GM18505 (cell line): ENCODE measurements around the gene PMVK.

ENCODE experiments used
- ATAC-seq: cut with Tn5 transposase; IDR thresholded peaks from one replicate; pipeline ENCODE4 v1.9.1; 2021; ENCODE audit not compliant: unreplicated experiment
- POLR2A ChIP-seq: IDR thresholded peaks from 4 replicates; pipeline ENCODE4 v1.6.1; 2011; ENCODE audit warnings: borderline replicate concordance; ENCODE audit not compliant: insufficient read depth, insufficient read length; ENCODE audit errors: extremely low read depth

Gene PMVK

DNA sequence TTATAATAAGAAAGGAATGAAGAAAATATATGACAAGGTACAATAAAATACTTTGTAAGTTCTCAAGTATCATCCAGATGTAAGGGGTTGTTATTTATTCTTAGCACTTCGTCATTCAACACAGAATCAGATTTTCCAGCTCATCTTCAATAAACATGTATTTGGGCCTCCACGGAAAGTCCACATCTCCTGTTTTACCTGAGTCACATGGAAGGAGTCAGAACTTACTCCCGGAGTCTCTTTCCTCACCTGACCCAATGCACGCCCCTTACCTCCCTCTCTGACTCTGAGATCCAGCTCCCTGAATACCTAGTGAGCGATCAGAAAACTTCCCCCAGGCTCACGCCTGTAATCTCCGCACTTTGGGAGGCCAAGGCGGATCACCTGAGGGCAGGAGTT lies 1.5 kb upstream of the PMVK start:
- ATAC-seq, result no peak
- TF ChIP-seq POLR2A, result no peak

DNA sequence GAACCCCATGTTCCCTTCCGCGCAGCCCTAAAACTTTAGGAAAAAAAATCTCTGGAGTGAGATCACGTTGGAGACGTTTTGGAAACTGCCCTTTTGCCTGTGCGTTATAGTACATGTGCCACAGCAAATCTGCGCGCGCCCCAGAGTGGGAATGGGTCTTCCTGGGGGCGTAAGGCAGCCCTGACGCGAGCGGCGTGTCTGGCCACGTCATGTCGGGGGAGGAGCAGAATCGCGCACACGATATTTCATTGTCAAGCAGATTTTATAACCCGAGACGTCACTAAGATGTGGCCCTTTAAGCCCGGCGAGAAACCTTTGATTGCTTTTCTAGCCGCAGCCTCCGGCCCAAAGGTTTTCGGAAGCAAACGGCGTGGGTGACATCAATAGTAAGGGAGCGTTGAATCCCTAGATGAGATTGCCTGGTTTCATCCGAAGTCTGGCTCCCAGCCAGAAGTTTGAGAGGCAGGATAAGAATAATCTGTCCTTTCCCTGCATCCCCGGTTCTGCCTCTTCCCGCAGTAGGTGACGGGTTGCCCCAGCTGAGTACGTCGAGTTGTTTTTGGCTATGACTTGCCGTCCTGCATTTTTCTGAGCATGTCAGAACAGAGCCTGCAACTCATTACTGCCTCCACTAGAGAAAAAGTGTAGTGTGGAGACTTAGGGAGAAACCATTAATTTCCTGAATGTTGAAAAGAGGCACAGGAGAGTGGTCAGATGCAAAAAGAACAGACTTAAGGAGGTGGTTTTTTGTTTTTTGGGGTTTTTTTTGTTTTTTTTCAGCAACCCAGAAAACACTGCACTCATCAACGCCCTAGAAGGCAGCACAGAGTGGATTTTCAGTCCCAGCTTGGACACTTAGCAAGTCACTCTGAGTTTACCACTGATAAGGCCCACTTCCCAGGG lies 817 bp upstream of the PMVK start:
- ATAC-seq, result peak; percentile 58
- no peak for TF ChIP-seq POLR2A

DNA sequence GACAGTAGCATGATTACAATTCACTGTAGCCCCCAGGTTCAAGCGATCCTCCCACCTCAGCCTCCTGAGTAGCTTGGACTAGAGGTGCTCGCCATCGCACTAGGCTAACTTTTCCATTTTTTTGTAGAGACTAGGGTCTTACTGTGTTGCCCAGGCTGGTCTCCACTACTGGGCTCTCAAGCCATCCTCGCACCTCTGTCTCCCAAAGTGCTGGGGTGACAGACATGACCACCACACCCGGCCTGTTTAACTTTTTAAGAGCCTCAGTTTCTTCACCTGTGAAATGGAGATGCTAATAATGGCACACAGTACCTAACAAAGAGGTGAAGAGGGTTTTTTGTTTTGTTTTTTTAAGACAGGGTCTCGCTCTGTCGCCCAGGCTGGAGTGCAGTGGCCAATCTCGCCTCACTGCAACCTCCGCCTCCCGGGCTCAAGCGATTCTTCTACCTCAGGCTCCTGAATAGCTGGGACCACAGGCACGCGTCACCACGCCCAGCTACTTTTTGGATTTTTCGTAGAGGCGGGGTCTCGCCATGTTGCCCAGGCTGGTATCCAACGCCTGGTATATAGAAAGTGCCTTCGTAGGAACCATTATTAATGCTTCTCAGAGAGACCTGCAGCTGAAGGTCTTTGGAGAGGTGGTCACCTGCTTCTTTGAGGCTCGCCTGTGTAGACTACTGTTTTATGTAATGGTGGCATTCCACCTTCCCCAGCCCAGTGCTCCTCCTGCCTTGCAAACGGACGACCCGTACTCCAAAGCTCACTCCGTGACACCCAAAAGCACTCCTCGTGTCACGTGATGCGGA lies 567 bp downstream of the PMVK start:
- no peak for ATAC-seq
- no peak for TF ChIP-seq POLR2A

DNA sequence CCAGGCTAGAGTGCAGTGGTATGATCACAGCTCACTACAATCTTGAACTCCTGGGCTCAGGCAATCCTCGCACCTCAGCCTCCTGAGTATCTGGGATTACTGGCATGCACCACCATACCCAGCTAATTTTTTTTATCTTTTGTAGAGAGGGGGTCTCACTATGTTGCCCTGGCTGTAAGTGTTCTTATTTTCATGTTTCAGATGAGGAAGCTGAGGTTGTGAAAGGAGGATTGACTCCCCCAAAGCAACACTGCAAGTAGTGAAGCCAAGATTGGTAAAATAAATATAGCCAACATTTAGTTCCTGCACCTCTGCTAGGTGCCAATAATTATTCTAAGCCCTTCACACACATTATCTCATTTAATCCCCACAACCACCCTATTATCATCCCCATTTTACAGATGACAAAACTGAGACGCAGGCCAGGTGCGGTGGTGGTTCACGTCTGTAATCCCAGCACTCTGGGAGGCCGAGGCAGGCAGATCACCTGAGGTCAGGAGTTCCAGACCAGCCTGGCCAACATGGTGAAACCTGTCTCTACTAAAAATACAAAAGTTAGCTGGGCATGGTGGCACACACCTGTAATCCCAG lies 2.1 kb downstream of the PMVK start:
- ATAC-seq, result no peak

DNA sequence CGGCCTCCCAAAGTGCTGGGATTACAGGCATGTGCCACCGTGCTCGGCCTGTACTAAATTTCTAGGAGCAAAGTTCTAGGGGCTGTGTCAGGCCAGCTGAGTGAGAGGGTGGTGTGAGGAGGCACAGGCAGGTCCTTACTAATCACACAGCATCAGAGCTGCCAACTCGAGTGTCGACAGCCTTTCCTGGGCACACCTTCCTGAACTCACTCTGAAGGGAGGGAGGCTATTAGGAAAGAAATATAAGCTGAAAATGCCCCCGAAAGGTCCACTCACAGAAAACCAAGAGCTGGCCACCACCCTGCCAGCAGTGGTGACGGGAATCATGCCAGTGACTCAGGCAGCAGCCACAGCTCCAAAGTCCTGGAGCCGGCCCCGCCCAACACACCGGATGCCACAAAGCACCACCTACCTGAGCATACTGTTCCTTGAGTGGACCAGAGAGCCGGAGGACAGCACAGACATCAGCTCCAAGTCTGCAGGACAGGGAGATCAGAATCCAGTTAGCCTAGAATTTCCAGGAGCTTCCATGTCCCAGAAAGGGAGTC lies 4.5 kb downstream of the PMVK start:
- TF ChIP-seq POLR2A, result no peak
- no peak for ATAC-seq

More for the DNA sequence above, 2.1 kb downstream of the PMVK start:
- no peak for TF ChIP-seq POLR2A

DNA sequence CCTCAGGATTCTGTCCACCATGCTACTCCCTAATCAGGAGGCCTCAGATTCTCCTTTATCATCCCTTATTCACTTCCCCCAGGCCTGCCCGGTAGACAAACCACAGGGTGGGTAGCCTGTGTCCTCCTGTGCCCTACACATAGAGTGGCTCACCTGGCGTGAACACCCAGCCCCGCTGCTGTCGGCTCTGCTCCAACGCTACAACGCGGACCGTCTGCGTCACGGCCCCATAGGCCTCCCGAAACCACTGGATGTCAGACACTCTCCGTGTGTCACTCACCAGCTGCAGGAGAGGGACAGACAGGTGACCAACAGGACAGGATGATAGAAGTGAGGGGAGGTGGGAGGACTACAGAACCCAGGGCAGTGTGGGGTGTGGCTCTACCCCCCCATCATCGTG lies 10.3 kb downstream of the PMVK start:
- TF ChIP-seq POLR2A, result no peak
- no peak for ATAC-seq

DNA sequence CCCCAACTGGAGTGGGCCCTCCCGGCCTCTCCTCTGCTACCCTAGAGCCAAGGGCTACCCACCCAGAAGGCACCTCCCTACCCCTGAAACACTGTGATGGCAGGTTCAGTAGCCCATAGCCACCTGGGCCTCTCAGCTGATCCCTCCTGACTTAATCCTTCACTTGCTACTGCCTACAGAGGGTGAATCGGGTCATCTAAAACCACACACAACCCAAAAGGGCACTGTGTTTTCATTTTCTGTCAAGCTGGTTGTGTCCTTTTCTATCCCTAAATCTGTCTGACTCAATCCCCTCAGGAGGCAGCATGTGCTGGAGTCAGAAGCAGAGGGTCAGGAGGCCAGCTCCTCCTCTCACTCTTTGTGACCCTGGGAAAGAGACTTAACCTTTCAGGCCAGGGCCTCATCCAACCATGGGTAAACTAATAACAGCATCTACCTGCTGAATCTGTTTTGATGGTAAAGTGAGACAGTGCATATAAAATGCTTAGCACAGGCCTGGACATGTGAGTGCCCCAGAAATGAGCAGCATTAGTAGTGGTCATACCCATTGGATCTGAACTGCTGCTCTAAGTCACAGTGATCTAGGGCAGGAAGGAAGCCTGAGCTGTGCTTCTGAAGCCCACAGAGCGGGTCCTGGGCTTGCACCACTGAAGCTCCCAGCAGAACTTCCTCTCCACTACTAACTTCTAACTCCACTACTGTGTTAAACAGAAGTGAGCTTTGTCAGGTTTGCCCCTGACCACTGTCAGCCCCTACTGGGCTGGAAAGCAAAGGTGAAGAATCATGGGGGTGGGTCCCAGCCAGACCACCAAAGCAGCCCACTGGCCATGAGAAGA lies 11.0 kb downstream of the PMVK start:
- no peak for TF ChIP-seq POLR2A
- ATAC-seq, result no peak

DNA sequence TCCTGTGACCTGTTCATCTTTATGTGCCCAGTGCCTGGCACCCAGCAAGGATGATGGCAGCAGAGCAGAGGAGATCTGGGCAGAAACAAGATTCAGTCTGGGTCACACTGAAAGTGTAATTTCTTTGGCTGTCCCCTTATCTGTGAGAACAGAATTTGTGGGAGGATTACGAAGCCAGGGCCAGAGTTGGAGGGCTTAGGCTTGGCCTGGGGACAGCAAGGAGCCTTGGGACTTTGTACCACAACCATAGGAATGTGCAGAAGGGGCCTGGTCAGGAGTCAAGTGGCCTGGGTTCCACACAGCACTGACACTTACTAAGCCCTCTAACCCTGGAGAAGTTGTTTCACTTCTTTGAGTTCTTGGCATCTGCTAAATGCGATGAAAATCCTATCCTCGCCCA lies 12.8 kb downstream of the PMVK start:
- TF ChIP-seq POLR2A, result no peak
- no peak for ATAC-seq

DNA sequence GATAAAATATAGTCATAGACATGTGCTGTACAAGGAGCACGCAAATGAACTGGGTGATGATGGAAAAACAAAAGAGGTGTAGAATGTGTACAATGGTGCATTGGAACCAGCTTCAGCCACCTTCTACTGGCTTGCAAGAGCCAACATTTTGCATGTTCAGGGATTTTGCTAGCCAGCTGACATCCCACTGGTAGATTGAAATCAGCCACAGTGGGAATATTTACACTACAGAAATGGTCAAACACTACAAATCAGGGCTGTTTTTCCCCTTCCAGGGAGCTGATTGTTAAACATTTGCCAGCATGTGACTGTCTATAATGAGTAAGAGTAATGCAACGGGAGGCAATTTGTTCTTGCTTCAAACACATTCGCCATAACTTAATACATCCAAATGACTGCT lies 23.2 kb downstream of the PMVK start:
- ATAC-seq, result no peak
- TF ChIP-seq POLR2A, result no peak

DNA sequence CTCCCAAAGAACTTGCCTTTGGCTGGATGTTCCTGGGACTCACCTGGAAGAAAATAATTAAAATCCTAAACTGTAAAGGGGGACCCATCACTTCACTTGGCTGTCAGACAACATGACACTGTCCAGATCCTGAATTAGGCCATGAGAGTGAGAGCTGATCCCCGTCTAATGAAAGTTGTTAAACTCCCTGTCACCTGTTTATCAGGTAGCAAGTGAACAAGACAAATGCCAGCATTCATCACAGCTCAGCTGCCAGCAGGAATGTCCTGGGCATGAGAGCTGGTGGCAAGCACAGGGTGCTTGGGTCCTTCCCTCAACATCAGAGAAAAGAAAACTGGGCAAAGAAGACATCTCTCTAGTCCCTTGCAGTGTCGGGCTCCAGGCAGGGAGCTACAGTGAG lies 23.8 kb downstream of the PMVK start:
- TF ChIP-seq POLR2A, result no peak
- no peak for ATAC-seq

DNA sequence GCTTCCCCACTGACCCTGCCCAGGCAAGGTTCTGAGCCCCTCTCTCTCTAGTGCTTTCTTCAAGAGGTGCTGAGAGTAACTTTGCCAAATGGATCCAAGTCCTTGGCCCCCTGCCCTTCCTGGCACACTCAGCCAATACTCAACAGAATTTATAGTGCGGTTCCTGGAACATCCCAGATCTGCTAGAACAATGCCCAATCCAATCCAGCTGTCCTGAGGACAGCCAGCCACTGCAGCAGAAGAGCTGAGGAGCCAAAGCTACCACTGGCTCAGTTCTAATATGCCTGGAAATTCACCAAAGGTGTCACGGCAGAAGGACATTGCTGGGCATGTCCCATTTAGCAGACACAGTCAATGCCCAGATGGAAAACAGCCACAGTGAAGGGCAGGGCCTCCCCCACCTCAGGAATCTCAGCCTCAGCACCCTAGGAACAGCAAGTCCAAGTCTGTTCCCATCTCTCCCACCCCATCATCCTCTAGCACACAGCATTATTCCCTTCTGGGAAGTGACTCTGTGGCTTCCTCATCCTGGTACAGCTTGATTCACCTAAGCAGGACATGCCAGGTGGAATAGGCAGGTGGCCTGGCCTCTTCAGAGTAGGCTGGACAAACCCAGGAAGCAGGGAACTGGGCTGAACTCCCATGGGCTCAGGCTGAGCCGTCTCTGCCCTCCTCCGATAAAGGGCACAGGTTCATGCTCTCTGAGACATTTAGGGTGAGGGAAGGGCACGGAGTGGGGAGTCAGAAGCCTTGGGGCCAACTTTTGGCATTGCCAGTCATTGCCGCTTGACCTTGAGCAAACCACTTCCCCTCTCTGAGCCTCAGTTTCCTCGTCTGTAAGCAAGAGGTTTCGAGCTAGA lies 24.6 kb downstream of the PMVK start:
- ATAC-seq, result no peak
- TF ChIP-seq POLR2A, result no peak

DNA sequence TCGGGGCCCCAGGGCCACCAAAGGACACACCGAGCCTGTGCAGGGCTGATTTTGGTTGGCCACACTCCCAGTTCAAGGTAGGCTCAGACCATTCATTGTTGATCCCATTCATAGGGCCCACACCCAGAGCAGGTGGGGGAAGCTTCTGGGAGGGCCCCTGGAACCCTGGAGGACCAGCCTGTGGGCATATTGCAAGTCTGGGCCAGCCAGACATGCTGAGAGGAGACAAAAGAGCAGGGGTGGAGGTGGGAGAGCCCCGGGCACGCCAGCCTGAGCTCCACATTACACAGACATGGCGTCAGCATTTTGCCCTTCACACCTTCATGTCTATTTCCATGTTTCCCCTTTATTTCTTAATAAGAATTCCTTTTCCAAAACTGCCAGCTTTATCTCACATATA lies 25.7 kb downstream of the PMVK start:
- ATAC-seq, result no peak
- no peak for TF ChIP-seq POLR2A
